ENCODE measurements around the gene SMIM5. TPM values are rescaled to one million over a fixed set of nuclear protein-coding genes. Genes with fewer than 3 reads are reported as not detected.

The SMIM5 gene
- total RNA-seq, 3 donors from 2014 or later = 20.7 to 41.6 (median 27.5) TPM

- DNase-seq (peak in 2 of 3 donors; percentile 10 to 13), ATAC-seq (peak; percentile 78)
- H3K4me1 ChIP-seq (ENCODE audit: low read depth) = peaks cover 19% of the 10 kb centered on the region
- H3K36me3 ChIP-seq (ENCODE audit: low read depth) = no peaks in the 10 kb centered on the region
- no peak for TF ChIP-seq CTCF (IDR thresholded peaks at IDR 0.05)
- H3K4me3 ChIP-seq = no peak overlapping the region
- intact Hi-C loops (cut with DNase I, micrococcal nuclease) = no loop called here
- H3K9me3 ChIP-seq = no peaks in the 10 kb centered on the region
Measured at GRCh38 chr17:75683583-75683982, 50.3 kb downstream of the SMIM5 start.

GRCh38 chr17:75684249-75684648 lies 51.0 kb downstream of the SMIM5 start:
- no peak overlapping the region for H3K4me3 ChIP-seq
- H3K9me3 ChIP-seq = no peaks in the 10 kb centered on the region
- intact Hi-C loops (cut with DNase I, micrococcal nuclease) = no loop called here
- no peak for TF ChIP-seq CTCF (IDR thresholded peaks at IDR 0.05)
- peak; percentile 72 for ATAC-seq
- H3K4me1 ChIP-seq (ENCODE audit: low read depth) = peaks cover 17% of the 10 kb centered on the region
- no peak for DNase-seq
- H3K36me3 ChIP-seq (ENCODE audit: low read depth) = no peaks in the 10 kb centered on the region

- intact Hi-C loops (cut with DNase I, micrococcal nuclease) = no loop called here
- Histone ChIP-seq H3K4me1 (ENCODE audit: low read depth) (peaks cover 14% of the 10 kb centered on the region), H3K9me3 (no peaks in the 10 kb centered on the region), H3K36me3 (ENCODE audit: low read depth) (no peaks in the 10 kb centered on the region), H3K4me3 (no peak overlapping the region)
- no peak for TF ChIP-seq CTCF (IDR thresholded peaks at IDR 0.05)
- ATAC-seq (peak; percentile 63), DNase-seq (peak in 2 of 3 donors; percentile 43 to 61)
Measured at GRCh38 chr17:75684924-75685323, 51.7 kb downstream of the SMIM5 start.

GRCh38 chr17:75685499-75685898 lies 52.3 kb downstream of the SMIM5 start:
- H3K9me3 ChIP-seq = no peaks in the 10 kb centered on the region
- no peaks in the 10 kb centered on the region for H3K36me3 ChIP-seq (ENCODE audit: low read depth)
- no peak for TF ChIP-seq CTCF (IDR thresholded peaks at IDR 0.05)
- intact Hi-C loops (cut with DNase I, micrococcal nuclease) = no loop called here
- no peak overlapping the region for H3K4me3 ChIP-seq
- peaks cover 14% of the 10 kb centered on the region for H3K4me1 ChIP-seq (ENCODE audit: low read depth)
- DNase-seq (peak in 1 of 3 donors; percentile 2), ATAC-seq (no peak)

GRCh38 chr17:75688209-75688825 lies 55.1 kb downstream of the SMIM5 start:
- DNase-seq (peak in 1 of 3 donors; percentile 16), ATAC-seq (no peak)

More at GRCh38 chr17:75688209-75688825, 55.1 kb downstream of the SMIM5 start:
- Histone ChIP-seq H3K4me3 (no peak overlapping the region), H3K4me1 (ENCODE audit: low read depth) (peaks cover 20% of the 10 kb centered on the region), H3K36me3 (ENCODE audit: low read depth) (no peaks in the 10 kb centered on the region), H3K9me3 (no peaks in the 10 kb centered on the region)
- intact Hi-C loops (cut with DNase I, micrococcal nuclease) = no loop called here
- TF ChIP-seq CTCF (IDR thresholded peaks at IDR 0.05) = no peak
